ENCODE results near the gene TLL1. TPM values are rescaled to one million over a fixed set of nuclear protein-coding genes. Genes with fewer than 3 reads are reported as not detected.
A peak's percentile ranks its signal among the peaks of the same experiment; 100 is the strongest.

The TLL1 gene
- polyA plus RNA-seq = not detected

DNA sequence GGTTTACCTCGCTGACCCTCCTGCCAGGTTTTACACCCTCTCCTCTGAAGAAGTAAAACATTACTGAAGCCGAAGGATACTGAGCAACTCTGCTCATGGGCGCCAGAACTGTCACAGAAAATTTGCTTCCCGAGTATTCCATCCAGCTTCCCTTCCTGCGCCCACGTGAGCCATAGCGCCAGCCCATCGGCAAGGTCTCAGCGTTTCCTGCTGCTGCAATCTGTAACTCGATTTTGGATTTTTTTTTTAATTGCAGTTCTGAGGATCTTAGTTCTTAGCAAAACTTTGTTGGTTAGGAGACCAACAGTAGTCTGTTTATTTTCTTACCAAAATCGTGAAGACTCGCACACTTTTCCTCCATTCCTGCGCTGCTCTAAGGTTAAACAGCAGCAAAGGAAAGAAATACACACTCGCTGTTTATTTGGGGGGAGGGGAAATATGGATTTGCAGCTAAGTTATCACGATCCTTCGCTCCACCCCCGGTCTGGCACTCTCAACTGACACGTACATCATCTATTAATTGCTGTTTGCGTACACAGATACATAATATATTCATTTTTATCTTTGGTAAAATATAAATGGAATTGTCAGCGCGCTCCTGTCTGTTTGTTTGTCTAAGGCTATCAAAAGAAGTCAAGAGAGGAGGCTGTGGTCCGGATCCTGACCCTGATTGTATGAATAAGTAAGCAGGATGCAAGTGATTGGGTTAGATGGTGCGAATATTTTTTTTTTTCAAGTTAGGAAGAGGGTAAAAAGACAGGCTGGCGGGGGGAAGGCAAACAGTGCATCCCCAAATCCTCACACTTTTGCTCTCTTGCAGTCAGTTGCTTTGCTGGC, at the start of gene TLL1:
TLL1 (plus strand) TSS at position 777 of the 837 bp plus-strand sequence. CDS start 668 bp downstream, outside the sequence.
- Mint-ChIP-seq H3K9me3 (no peaks in the 10 kb centered on the region), H3K27ac (no peak within 1 kb of the TSS), H3K36me3 (no peaks in the 10 kb centered on the region), H3K4me3 (peak within 1 kb of the TSS in 2 of 4 donors; percentile 37 to 68), H3K27me3 (peaks cover 42% of the 10 kb centered on the region), H3K4me1 (peaks cover 0 to 6% (median 5%) of the 10 kb centered on the region in 3 donors)

DNA sequence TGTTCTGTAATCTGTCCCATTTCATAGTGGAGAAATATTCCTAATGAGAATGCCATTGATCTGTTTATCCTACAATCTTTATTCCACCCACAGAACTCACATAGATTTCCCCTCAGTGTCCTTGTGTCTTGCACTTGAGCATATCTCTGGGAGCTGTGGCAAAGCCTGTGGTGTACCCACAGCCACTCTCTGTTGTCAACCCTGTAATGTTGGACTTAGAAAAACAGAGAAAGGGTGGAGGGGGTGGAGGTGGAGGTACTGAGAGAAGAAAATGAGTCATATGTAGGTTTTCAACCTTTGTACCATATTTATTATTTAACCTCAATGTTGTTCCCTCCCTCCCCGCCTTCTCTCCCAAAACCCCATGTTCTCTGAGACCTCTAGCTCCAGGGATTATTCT, 46.9 kb upstream of the TLL1 start:
- H3K9me3 Mint-ChIP-seq = peaks cover 0 to 6% (median 3%) of the 10 kb centered on the region in 3 donors
- H3K27me3 Mint-ChIP-seq = no peaks in the 10 kb centered on the region
- no peaks in the 10 kb centered on the region for H3K4me1 Mint-ChIP-seq
- H3K4me3 Mint-ChIP-seq = no peak overlapping the region
- no peak overlapping the region for H3K27ac Mint-ChIP-seq
- no peaks in the 10 kb centered on the region for H3K36me3 Mint-ChIP-seq

DNA sequence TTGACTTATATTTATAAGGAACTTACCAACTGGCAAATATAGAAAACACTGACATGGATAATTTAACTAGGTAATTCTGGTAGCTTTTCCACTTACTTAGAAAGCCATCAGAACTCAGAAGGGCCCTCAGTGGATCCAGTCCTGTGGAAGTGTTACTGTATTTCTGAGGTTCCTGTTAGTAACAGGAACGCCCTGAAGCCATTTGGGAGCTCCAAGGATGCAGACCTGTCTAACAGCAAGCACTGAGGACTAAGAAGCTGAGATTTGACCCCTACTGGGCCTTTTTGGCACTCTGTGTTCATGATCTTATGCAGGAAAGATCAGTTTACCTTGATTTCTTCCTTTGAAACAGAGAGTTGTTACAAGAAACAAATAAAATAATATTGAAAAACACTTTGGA, 46.0 kb upstream of the TLL1 start:
- H3K4me1 Mint-ChIP-seq = no peaks in the 10 kb centered on the region
- H3K27me3 Mint-ChIP-seq = no peaks in the 10 kb centered on the region
- peaks cover 0 to 6% (median 5%) of the 10 kb centered on the region in 3 donors for H3K9me3 Mint-ChIP-seq
- no peak overlapping the region for H3K4me3 Mint-ChIP-seq
- no peaks in the 10 kb centered on the region for H3K36me3 Mint-ChIP-seq
- no peak overlapping the region for H3K27ac Mint-ChIP-seq

DNA sequence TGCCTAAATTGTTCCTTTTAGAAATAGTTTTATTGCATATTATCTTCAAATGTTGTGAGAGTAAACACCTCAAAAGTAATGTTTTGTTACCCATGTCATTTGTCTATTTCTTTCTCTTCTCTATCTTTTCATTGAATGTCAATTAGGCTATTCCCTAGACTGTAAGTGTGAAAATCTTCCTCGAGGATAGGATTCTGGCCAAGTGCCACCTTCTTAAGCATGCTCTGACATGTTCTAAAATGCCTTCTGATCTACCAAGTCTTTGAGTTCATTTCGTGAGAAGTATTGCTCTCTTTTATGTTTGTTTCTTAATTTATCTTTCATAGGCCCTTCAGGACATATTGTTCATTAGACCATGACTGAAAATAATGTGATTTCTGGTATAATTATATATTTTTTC, 44.1 kb upstream of the TLL1 start:
- H3K4me1 Mint-ChIP-seq = no peaks in the 10 kb centered on the region
- H3K27ac Mint-ChIP-seq = no peak overlapping the region
- H3K36me3 Mint-ChIP-seq = no peaks in the 10 kb centered on the region
- H3K27me3 Mint-ChIP-seq = no peaks in the 10 kb centered on the region
- H3K9me3 Mint-ChIP-seq = peaks cover 0 to 7% (median 6%) of the 10 kb centered on the region in 3 donors
- H3K4me3 Mint-ChIP-seq = no peak overlapping the region

DNA sequence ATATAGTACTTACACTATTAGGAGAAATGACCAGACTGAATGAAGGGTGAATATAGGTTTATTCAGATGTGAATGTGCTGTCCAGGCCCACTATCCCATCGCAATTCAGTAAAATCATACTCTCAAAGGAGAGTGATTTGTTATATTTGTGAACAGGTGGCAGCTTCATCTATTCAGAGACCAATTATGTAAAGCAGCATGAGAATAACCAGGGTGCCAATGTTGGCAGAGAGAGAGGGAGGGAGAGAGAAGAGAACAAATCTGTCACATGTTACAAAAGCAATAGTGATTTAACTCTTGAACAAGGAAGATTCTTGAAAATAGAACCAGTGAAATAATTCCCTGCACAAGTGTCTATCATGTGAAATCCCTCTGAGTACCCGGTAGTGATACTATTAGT, 38.9 kb upstream of the TLL1 start:
- no peak overlapping the region for H3K27ac Mint-ChIP-seq
- H3K4me3 Mint-ChIP-seq = no peak overlapping the region
- no peaks in the 10 kb centered on the region for H3K27me3 Mint-ChIP-seq
- H3K9me3 Mint-ChIP-seq = peaks cover 0 to 4% (median 2%) of the 10 kb centered on the region in 3 donors
- H3K36me3 Mint-ChIP-seq = no peaks in the 10 kb centered on the region
- no peaks in the 10 kb centered on the region for H3K4me1 Mint-ChIP-seq

DNA sequence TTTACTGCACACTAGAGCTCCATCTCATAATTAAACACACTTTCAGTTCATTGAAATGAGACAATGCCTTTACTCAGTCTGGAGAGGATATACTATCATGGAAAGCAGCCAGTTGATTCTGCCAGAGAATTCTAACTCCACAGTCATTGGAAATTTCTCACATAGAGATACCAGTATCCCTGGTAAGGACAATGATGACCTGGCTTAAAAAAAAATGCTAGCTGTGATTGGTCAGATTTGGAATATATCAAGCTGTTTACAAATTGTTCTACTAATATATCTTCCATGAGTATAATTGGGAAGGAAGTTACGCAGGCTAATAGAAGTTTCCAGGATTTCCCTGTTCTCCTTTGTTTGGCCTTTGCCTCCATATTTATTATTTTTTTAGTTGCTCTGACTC, 34.5 kb upstream of the TLL1 start:
- Mint-ChIP-seq H3K36me3 (no peaks in the 10 kb centered on the region), H3K4me1 (no peaks in the 10 kb centered on the region), H3K27me3 (no peaks in the 10 kb centered on the region), H3K9me3 (peaks cover 0 to 7% (median 0%) of the 10 kb centered on the region in 3 donors), H3K4me3 (no peak overlapping the region), H3K27ac (no peak overlapping the region)

DNA sequence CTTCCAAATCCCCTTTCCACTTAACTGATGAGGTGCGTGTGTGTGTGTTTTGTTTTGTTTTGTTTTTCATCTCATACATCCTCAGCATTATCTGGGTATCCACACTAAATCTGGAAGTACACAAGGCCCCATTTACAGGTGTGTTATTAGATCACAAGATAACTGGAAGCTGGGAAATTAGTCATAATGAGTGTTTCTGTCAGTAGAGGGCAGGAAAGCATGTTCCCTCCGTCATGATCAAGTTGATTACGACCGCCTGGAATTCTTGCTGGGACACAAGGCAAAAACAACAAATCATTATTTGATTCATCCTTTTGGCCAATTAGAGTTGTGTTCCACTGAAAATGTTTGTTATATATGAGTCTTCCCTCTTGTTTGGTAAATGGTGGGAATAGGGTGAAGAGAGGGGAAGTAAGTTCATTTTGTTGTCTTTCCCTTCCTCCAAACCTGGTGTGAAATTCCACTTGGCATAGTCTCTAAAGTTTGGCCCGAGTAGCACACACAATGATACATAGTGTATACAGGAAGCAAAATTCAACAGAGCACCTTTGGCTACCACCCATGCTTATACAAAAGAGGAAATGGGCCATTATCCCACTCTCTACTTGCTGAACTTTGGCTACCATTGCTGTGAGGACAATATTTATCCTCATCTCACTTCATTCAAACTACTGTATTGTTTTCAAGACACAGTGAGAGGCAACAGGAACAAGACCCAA, 33.3 kb upstream of the TLL1 start:
- Mint-ChIP-seq H3K27me3 (no peaks in the 10 kb centered on the region), H3K9me3 (peaks cover 0 to 5% (median 0%) of the 10 kb centered on the region in 3 donors), H3K27ac (no peak overlapping the region), H3K36me3 (no peaks in the 10 kb centered on the region), H3K4me3 (no peak overlapping the region), H3K4me1 (no peaks in the 10 kb centered on the region)

DNA sequence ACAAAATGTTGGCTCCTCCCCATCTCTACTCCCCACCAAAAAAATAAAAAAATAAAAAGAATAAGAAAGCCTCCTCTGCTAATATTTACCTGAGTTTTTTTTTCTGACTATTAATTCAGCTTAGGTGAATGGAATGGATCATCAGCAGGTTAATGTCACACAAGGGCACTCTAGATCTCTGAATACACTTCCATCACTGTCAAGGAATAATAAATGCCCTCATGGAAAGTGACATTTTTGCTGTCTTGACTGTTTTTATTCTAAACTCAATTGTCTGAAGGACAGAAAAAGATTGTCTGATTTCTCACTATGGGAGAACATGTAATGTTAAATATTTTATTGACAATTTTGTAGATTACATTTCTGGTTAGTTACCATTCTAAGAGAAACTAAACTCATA, 30.4 kb upstream of the TLL1 start:
- Mint-ChIP-seq H3K4me3 (no peak overlapping the region), H3K4me1 (no peaks in the 10 kb centered on the region)

DNA sequence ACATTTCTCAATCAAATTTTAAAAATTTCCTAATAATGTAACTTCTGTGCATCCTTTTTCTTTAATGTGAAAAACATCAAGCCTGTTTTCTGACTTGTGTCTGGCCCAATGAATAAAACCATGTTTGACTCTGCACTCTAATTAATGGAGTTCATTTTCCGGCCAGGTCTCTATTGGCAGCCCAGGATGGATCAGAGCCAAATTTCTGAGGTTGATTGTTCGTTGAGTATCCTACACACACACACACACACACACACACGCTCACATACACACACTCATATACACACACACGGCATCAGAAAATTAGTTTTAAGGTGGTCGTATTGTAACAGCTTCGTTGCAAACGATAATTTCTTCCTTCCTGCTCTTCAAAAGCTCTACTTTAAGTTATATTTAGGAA, 28.9 kb upstream of the TLL1 start:
- Mint-ChIP-seq H3K27me3 (no peaks in the 10 kb centered on the region), H3K4me1 (no peaks in the 10 kb centered on the region), H3K9me3 (peaks cover 0 to 5% (median 0%) of the 10 kb centered on the region in 3 donors), H3K36me3 (no peaks in the 10 kb centered on the region), H3K4me3 (no peak overlapping the region), H3K27ac (no peak overlapping the region)

More for the DNA sequence above, 30.4 kb upstream of the TLL1 start:
- Mint-ChIP-seq H3K27me3 (no peaks in the 10 kb centered on the region), H3K36me3 (no peaks in the 10 kb centered on the region), H3K9me3 (peaks cover 0 to 5% (median 0%) of the 10 kb centered on the region in 3 donors), H3K27ac (no peak overlapping the region)

DNA sequence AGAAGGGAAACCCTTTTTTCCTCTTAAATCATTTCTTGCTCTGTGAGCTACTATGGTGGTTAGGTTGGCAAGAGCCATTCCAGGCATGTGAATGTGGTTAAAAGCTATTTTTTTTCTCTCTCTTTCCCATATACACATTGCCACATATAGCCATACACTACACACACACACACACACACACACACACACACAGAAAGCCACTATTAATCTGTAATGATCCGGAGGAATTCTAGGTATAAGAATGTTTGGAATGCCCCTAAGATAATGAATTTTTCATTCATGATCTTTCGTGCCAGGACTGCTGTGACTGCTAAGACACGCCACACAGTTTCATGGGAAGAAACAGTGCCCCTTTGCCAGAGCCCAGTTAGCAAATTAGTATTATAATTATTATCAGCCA, 21.8 kb upstream of the TLL1 start:
- Mint-ChIP-seq H3K27ac (no peak overlapping the region), H3K27me3 (no peaks in the 10 kb centered on the region), H3K4me3 (no peak overlapping the region), H3K4me1 (no peaks in the 10 kb centered on the region), H3K36me3 (no peaks in the 10 kb centered on the region), H3K9me3 (no peaks in the 10 kb centered on the region)

DNA sequence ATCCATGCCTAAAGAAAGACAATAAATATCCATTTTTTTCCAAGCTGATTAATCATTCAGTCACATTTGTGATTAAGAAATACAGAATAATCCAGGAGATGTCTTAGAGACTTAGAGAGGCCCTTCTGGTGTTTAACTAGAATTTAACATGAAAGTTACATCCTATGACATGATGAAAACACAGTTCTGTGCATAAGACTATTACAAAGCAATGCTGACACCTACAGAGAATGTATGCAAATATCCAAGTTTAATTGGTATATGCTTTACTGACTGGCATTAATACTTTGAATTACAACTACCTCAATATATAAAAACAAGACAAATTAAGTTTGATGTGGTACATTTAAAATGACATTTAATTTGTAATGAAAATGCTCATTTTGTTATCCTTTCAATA, 17.8 kb upstream of the TLL1 start:
- no peaks in the 10 kb centered on the region for H3K9me3 Mint-ChIP-seq
- H3K27ac Mint-ChIP-seq = no peak overlapping the region
- H3K4me3 Mint-ChIP-seq = no peak overlapping the region
- no peaks in the 10 kb centered on the region for H3K27me3 Mint-ChIP-seq
- H3K36me3 Mint-ChIP-seq = no peaks in the 10 kb centered on the region
- H3K4me1 Mint-ChIP-seq = peaks cover 0 to 2% (median 0%) of the 10 kb centered on the region in 3 donors

DNA sequence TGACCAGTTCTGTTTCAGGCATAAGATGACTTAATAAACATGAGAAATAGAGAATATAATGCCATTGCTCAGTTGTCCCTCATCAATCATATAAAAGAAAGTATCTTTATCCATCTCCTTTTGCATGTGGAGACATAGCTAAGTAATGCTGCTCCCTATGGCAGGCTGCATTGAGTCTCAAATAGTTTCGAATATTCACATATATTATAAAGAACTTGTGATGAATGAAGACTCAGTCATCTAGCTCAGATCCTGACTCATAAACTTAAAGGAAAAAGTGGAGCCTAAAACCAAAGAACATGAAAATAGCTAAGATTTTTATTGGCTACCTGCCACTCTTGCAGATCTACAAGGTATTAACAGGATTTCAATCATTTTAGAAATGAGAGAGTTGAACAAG, 11.7 kb upstream of the TLL1 start:
- Mint-ChIP-seq H3K27ac (no peak overlapping the region), H3K27me3 (no peaks in the 10 kb centered on the region)

DNA sequence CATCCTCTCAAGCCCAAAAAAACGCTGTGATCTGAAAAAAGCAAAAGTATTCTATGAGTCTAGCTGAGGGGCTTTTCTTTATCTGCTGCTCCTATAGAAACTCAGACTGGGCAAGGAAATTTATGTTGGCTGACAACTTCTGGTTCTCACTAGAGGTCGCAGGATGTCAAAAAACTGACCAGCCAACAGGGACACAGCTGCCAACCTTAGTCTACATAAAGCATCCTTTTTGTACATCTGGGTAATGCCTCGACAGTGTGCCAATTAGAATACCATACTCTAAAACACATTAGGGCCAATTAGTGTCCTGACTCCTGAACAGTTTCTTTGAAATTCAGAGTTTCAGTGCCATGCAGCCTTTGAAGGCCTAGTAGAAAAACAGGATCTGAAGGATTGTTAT, 8.8 kb upstream of the TLL1 start:
- H3K4me3 Mint-ChIP-seq = no peak overlapping the region
- no peak overlapping the region for H3K27ac Mint-ChIP-seq
- H3K4me1 Mint-ChIP-seq = peaks cover 0 to 2% (median 0%) of the 10 kb centered on the region in 3 donors
- H3K36me3 Mint-ChIP-seq = no peaks in the 10 kb centered on the region
- no peaks in the 10 kb centered on the region for H3K27me3 Mint-ChIP-seq
- no peaks in the 10 kb centered on the region for H3K9me3 Mint-ChIP-seq

More for the DNA sequence above, 11.7 kb upstream of the TLL1 start:
- peaks cover 0 to 2% (median 0%) of the 10 kb centered on the region in 3 donors for H3K4me1 Mint-ChIP-seq
- no peaks in the 10 kb centered on the region for H3K36me3 Mint-ChIP-seq
- H3K9me3 Mint-ChIP-seq = no peaks in the 10 kb centered on the region
- H3K4me3 Mint-ChIP-seq = no peak overlapping the region

DNA sequence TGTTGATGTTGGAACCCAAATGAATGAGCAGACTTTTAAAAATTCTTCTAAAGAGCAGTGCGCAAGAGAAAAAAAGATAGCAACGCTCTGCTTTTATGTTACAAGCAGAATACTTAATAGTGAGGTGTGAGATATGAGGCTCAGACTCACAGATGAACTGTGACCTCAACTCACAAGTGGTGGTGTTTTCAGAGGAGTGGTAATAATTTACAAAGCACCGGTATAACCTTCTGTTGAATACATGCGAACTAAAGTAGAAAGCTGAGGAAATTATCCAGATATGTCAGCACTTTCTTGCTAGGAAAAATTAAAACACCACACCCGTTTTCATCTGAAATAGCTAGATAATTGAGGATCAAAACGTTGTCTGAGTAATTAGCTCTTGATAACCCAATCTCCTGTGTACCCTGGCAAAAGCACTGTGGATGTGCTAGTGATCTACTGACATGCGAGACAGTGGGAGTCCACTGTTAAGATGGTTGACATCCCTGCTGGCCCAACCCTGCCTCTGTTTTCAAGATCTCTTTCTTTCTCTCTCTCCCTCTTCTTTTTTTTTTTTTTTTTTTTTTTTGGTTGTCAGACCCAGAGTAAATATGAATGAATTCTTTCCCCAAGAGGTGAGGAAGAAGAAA, 6.9 kb upstream of the TLL1 start:
- no peaks in the 10 kb centered on the region for H3K9me3 Mint-ChIP-seq
- H3K27ac Mint-ChIP-seq = no peak overlapping the region
- H3K4me1 Mint-ChIP-seq = no peaks in the 10 kb centered on the region
- H3K27me3 Mint-ChIP-seq = no peaks in the 10 kb centered on the region
- no peak overlapping the region for H3K4me3 Mint-ChIP-seq
- H3K36me3 Mint-ChIP-seq = no peaks in the 10 kb centered on the region

DNA sequence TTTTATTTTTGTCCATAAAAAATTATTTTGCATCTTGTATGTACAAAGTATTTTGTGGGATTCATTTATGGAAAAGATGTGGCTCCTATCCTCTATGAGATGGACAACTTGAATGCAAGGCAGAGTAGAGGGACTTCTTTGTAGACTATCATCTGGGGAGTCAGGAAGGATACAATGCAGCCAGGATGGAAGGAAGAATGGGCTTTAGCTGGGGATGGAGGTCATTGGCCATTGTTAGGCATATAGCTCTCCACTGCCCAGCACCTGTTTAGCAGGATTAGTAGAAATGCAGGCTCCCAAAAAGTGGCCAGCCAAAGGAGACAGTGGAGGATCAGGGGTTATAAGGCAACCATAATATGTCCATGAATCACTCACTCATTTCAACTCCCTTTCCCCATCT, 5.1 kb upstream of the TLL1 start:
- no peak overlapping the region for H3K27ac Mint-ChIP-seq
- H3K4me1 Mint-ChIP-seq = peaks cover 0 to 1% (median 1%) of the 10 kb centered on the region in 3 donors
- no peaks in the 10 kb centered on the region for H3K36me3 Mint-ChIP-seq
- H3K9me3 Mint-ChIP-seq = no peaks in the 10 kb centered on the region
- H3K27me3 Mint-ChIP-seq = peaks cover 13% of the 10 kb centered on the region
- H3K4me3 Mint-ChIP-seq = no peak overlapping the region

Measured in IgD-negative memory B cell (primary cell).